ENCODE results near the gene ABTB2.

ABTB2 gene

DNA sequence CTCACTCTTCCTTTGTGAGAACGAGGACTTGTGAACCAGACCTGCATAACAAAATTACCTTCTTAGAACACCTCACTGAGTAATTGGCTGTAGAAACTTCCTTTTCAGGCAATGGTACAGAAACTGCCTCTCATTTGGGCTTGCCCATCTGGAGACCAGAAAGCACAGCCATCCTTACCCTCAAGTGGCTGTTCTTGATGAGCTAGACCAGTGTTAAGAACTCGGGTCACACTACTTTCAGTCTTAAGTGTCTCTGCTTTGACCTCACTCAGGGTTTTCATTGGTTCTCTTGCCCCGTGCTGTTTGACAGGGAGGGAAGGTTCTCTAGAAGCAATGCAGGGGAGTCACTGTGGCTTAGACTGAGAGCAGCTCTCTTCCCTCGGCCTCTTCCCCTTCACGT lies 223.0 kb downstream of the ABTB2 start:
- Histone ChIP-seq H3K36me3 (ENCODE audit: control insufficient read depth, insufficient read depth, low read length) (peaks cover 45% of the 10 kb centered on the region), H3K27me3 (replicated peaks; ENCODE audit: control insufficient read depth, insufficient read depth, low read length) (no peaks in the 10 kb centered on the region), H3K4me3 (replicated peaks; ENCODE audit: low read depth, low read length) (no peak overlapping the region)
- DNase-seq (ENCODE audit: extremely low read depth, insufficient read length), result no peak
- TF ChIP-seq, protein P1, sequence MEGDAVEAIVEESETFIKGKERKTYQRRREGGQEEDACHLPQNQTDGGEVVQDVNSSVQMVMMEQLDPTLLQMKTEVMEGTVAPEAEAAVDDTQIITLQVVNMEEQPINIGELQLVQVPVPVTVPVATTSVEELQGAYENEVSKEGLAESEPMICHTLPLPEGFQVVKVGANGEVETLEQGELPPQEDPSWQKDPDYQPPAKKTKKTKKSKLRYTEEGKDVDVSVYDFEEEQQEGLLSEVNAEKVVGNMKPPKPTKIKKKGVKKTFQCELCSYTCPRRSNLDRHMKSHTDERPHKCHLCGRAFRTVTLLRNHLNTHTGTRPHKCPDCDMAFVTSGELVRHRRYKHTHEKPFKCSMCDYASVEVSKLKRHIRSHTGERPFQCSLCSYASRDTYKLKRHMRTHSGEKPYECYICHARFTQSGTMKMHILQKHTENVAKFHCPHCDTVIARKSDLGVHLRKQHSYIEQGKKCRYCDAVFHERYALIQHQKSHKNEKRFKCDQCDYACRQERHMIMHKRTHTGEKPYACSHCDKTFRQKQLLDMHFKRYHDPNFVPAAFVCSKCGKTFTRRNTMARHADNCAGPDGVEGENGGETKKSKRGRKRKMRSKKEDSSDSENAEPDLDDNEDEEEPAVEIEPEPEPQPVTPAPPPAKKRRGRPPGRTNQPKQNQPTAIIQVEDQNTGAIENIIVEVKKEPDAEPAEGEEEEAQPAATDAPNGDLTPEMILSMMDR (IDR thresholded peaks at IDR 0.05; ENCODE audit: insufficient read depth, low read length, poor library complexity, severe bottlenecking), result no peak

DNA sequence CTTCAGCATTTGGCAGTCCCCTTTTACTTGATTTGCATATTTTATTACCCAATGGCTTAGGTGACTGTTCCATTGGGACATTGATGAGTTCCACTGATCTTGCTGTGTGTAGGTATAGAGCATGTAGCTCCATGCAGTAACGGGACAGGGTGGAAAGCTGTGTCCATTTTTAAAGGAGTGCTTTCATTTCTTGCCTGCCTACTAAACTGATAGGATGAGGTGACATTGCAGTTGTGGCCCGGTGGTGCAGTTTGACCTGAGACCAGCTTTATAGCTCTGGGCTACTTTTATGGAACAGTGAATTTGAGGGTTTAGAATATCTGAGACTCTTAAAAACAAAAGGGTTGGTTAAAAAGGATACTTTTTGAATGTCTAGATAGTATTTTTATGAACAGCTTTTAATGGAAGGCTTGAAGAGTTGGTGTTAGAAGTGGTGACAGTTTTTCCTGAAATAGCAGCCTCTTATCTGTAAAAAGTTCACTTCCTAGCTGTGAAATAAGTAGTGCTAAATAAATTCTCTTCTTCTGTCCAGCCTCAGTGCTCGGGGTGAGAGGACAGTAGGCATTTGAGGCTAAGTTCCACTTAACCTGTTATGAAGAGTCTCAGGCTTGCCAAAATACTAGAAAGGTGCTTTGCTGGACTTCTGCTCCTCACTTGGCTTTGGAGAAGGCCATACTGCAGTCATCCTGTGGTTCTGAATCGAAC lies 225.4 kb downstream of the ABTB2 start:
- Histone ChIP-seq H3K27me3 (replicated peaks; ENCODE audit: control insufficient read depth, insufficient read depth, low read length) (no peaks in the 10 kb centered on the region), H3K36me3 (ENCODE audit: control insufficient read depth, insufficient read depth, low read length) (peaks cover 31% of the 10 kb centered on the region), H3K4me3 (replicated peaks; ENCODE audit: low read depth, low read length) (no peak overlapping the region)
- no peak for DNase-seq (ENCODE audit: extremely low read depth, insufficient read length)
- TF ChIP-seq, protein P1 (IDR thresholded peaks at IDR 0.05; ENCODE audit: insufficient read depth, low read length, poor library complexity, severe bottlenecking), result no peak

DNA sequence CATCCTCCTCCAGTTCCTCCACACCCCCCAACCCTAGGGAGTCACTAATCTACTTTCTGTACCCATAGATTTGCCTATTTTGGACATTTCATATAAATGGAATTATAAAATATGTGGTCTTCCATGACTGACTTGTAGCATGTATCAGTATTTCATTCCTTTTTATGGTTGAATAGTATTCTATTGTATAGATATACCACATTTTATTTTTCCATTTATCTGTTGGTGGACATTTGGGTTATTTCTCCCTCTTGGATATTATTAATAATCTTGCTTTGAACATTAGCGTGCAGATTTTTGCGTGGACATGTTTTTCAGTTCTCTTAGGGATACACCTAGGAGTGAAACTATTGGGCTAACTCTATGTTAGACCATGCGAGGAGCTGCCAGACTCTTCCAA lies 229.0 kb downstream of the ABTB2 start:
- Histone ChIP-seq H3K36me3 (ENCODE audit: control insufficient read depth, insufficient read depth, low read length) (peaks cover 16% of the 10 kb centered on the region), H3K27me3 (replicated peaks; ENCODE audit: control insufficient read depth, insufficient read depth, low read length) (no peaks in the 10 kb centered on the region), H3K4me3 (replicated peaks; ENCODE audit: low read depth, low read length) (no peak overlapping the region)
- DNase-seq (ENCODE audit: extremely low read depth, insufficient read length), result no peak
- TF ChIP-seq, protein P1 (IDR thresholded peaks at IDR 0.05; ENCODE audit: insufficient read depth, low read length, poor library complexity, severe bottlenecking), result no peak

DNA sequence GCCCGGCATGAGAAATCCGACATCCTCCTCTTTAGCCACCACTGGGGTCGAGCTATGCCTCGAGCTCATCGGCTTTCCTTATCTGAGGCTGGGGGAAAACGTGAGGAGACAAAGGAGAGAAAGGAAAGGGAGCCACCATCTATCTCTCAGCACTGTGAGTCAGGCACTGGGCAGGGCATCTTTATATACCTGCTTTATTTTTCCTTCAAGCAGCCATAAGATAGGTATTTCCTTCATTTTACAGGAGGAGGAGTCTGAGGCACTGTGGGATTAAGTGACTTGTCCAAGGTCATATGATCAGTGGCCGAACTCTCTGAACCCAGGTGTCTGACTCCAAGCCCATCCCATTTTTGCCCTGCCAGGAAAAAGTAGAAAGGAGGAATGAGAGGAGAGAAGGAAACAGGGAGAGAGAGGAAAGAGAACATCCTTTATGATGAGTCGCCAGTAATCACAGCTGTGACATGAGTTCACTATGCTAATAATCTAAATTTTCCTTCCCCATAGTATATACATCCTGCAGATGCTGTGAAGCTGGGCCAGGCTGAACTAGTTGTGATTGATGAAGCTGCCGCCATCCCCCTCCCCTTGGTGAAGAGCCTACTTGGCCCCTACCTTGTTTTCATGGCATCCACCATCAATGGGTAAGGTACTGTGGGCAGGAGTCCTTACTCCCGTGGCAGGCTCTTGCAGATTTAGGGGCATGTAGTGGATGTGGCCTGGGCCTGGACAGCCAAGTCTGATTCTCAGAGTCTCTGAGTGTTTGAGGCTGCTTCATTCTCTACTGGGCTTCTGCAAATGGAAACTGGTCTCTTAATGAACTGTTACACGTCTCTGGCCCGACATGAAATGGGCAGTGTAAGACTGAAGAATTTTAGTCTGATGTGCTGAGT lies 230.6 kb downstream of the ABTB2 start:
- H3K27me3 ChIP-seq (replicated peaks; ENCODE audit: control insufficient read depth, insufficient read depth, low read length), result no peaks in the 10 kb centered on the region
- no peak overlapping the region for H3K4me3 ChIP-seq (replicated peaks; ENCODE audit: low read depth, low read length)
- peaks cover 22% of the 10 kb centered on the region for H3K36me3 ChIP-seq (ENCODE audit: control insufficient read depth, insufficient read depth, low read length)
- no peak for DNase-seq (ENCODE audit: extremely low read depth, insufficient read length)
- TF ChIP-seq, protein P1 (IDR thresholded peaks at IDR 0.05; ENCODE audit: insufficient read depth, low read length, poor library complexity, severe bottlenecking), result no peak

DNA sequence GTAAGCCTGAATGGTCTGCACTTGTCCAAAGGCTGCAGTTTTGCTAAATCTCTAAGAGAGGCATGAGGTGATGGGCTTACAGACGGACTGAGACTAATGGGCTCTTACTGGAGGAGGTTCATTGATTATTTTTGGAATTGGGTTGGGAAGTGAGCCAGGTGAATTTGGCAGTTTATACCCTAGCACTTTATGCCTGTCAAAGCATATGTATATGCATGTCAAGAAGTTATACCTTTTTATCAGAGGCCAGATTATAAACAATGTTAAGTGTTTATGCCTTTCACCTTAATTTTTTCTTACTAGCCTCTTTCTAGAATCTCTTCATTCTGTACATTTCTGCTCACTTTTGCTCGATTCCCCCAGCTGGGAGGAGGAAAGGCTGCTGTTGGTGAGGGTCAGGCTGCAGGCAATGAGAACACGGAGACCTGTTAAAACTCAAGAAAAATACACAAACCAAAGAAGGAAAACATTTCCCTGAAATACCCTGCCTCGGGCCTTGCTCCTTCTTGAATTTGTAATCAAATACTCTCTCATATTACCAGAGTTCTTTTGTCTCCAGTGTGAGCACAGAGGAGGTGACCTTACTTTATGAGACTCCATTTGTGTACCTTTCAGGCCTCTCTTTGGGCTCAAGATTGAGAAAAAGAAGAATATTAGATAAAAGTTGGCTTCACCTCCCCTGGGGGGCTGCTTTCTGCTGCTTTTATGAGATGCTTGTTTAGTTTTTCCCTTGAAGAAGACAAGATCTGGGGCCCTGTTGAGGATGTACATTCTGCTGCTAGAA lies 232.7 kb downstream of the ABTB2 start:
- no peak for DNase-seq (ENCODE audit: extremely low read depth, insufficient read length)
- Histone ChIP-seq H3K4me3 (replicated peaks; ENCODE audit: low read depth, low read length) (no peak overlapping the region), H3K27me3 (replicated peaks; ENCODE audit: control insufficient read depth, insufficient read depth, low read length) (no peaks in the 10 kb centered on the region), H3K36me3 (ENCODE audit: control insufficient read depth, insufficient read depth, low read length) (peaks cover 26% of the 10 kb centered on the region)
- TF ChIP-seq, protein P1 (IDR thresholded peaks at IDR 0.05; ENCODE audit: insufficient read depth, low read length, poor library complexity, severe bottlenecking), result no peak

All from GM06990 (cell line).